IMR-90 (cell line): ENCODE measurements around the gene PLD5. TPM values are rescaled to one million over a fixed set of nuclear protein-coding genes. Genes with fewer than 3 reads are reported as not detected.

ENCODE experiments used
- ATAC-seq: fragments of 200-7000 bp; cut with Tn5 transposase; 2 replicates; pipeline ENCODE4 v1.9.1; 2020; ENCODE audit warnings: low read depth, mild to moderate bottlenecking, moderate library complexity
- BruUV-seq: library from RNA; stranded (reverse); fragments of 400-500 nt; replicated peaks from 2 replicates; lab custom pipeline; 2021; lab: Mats Ljungman, UMichigan
- CTCF ChIA-PET: fragments of 300-600 bp; formaldehyde crosslinking; extraction: SDS; loops from one replicate; lab custom pipeline; 2021; ENCODE audit warnings: antibody characterized with exemption; lab: Yijun Ruan, JAX
- POLR2A ChIA-PET: fragments of 300-600 bp; sonication (Branson Sonifier 250); formaldehyde crosslinking; loops from one replicate; lab custom pipeline; 2022; ENCODE audit warnings: antibody characterized with exemption; ENCODE audit not compliant: unreplicated experiment; lab: Charles Lee
- DNase-seq: peaks from one replicate; pipeline ENCODE4 v3.0.0; 2013
- H2AFZ ChIP-seq: replicated peaks from 2 replicates; pipeline ENCODE3; 2013; ENCODE audit warnings: low read length, mild to moderate bottlenecking; ENCODE audit not compliant: poor library complexity
- H2AK5ac ChIP-seq: 2 replicates; pipeline ENCODE4 v1.6.1; 2013; ENCODE audit warnings: low read depth, low read length, inconsistent platforms
- H2AK9ac ChIP-seq: replicated peaks from 2 replicates; pipeline ENCODE3; 2013; ENCODE audit warnings: mild to moderate bottlenecking, low read depth, low read length, moderate library complexity; ENCODE audit not compliant: poor library complexity
- H2BK120ac ChIP-seq: 2 replicates; pipeline ENCODE4 v1.6.1; 2013; ENCODE audit warnings: low read depth, low read length, inconsistent platforms
- H2BK15ac ChIP-seq: 3 replicates; pipeline ENCODE4 v1.6.1; 2013; ENCODE audit warnings: low read depth, low read length, inconsistent platforms
- H2BK20ac ChIP-seq: 2 replicates; pipeline ENCODE4 v1.6.1; 2013; ENCODE audit warnings: low read depth, mild to moderate bottlenecking, inconsistent platforms, low read length, moderate library complexity
- H2BK5ac ChIP-seq: 2 replicates; pipeline ENCODE4 v1.6.1; 2013; ENCODE audit warnings: mild to moderate bottlenecking, low read depth, low read length, inconsistent platforms; ENCODE audit not compliant: poor library complexity, severe bottlenecking
- H3K14ac ChIP-seq: replicated peaks from 2 replicates; pipeline ENCODE4 v1.6.1; 2013; ENCODE audit warnings: low read depth, low read length, inconsistent platforms
- H3K18ac ChIP-seq: 2 replicates; pipeline ENCODE4 v1.6.1; 2013; ENCODE audit warnings: low read depth, low read length, control low read depth
- H3K23ac ChIP-seq: 2 replicates; pipeline ENCODE4 v1.6.1; 2013; ENCODE audit warnings: low read depth, low read length, inconsistent platforms
- H3K27ac ChIP-seq: 2 replicates; pipeline ENCODE4 v1.5.1; 2013; ENCODE audit warnings: mild to moderate bottlenecking, control low read depth, low read length; ENCODE audit not compliant: insufficient read depth
- H3K27me3 ChIP-seq: 2 replicates; pipeline ENCODE4 v1.6.1; 2013; ENCODE audit warnings: low read length; ENCODE audit not compliant: control insufficient read depth, insufficient read depth
- H3K36me3 ChIP-seq: 2 replicates; pipeline ENCODE4 v1.6.1; 2013; ENCODE audit warnings: low read length, mixed read lengths; ENCODE audit not compliant: control insufficient read depth, insufficient read depth
- H3K4ac ChIP-seq: 2 replicates; pipeline ENCODE4 v1.6.1; 2013; ENCODE audit warnings: low read depth, low read length, inconsistent platforms
- H3K4me1 ChIP-seq: 2 replicates; pipeline ENCODE4 v1.6.1; 2013; ENCODE audit warnings: low read length, mixed read lengths; ENCODE audit not compliant: control insufficient read depth, insufficient read depth
- H3K4me2 ChIP-seq: 2 replicates; pipeline ENCODE4 v1.6.1; 2013; ENCODE audit warnings: low read depth, mild to moderate bottlenecking, control low read depth, low read length, moderate library complexity
- H3K4me3 ChIP-seq: 2 replicates; pipeline ENCODE4 v1.5.1; 2013; ENCODE audit warnings: low read depth, mild to moderate bottlenecking, control low read depth, low read length, moderate library complexity; ENCODE audit not compliant: insufficient read depth
- H3K56ac ChIP-seq: 2 replicates; pipeline ENCODE4 v1.6.1; 2013; ENCODE audit warnings: low read length, inconsistent platforms; ENCODE audit not compliant: insufficient read depth; ENCODE audit errors: extremely low read depth
- H3K79me1 ChIP-seq, 2 experiments: 2 replicates each; pipeline ENCODE4 v1.6.1; 2013; ENCODE audit warnings: low read length in 2 of 2, inconsistent platforms in 1 of 2, low read depth in 1 of 2
- H3K9ac ChIP-seq: 2 replicates; pipeline ENCODE4 v1.6.1; 2013; ENCODE audit warnings: low read depth, low read length, control low read depth
- H3K9me1 ChIP-seq: 2 replicates; pipeline ENCODE4 v1.6.1; 2013; ENCODE audit warnings: low read length, inconsistent platforms; ENCODE audit not compliant: insufficient read depth
- H3K9me3 ChIP-seq: 2 replicates; pipeline ENCODE4 v1.6.1; 2013; ENCODE audit warnings: low read length; ENCODE audit not compliant: control insufficient read depth, insufficient read depth
- H4K20me1 ChIP-seq: 2 replicates; pipeline ENCODE4 v1.6.1; 2013; ENCODE audit warnings: low read length, inconsistent platforms; ENCODE audit not compliant: insufficient read depth
- H4K5ac ChIP-seq: 2 replicates; pipeline ENCODE4 v1.6.1; 2013; ENCODE audit warnings: mild to moderate bottlenecking, low read depth, low read length, control low read depth
- H4K8ac ChIP-seq, 2 experiments: 2 replicates each; pipeline ENCODE4 v1.6.1; 2013; ENCODE audit warnings: low read depth in 2 of 2, low read length in 2 of 2, control low read depth in 1 of 2, inconsistent platforms in 1 of 2
- H4K91ac ChIP-seq: 2 replicates; pipeline ENCODE4 v1.6.1; 2013; ENCODE audit warnings: low read depth, low read length, inconsistent platforms; ENCODE audit not compliant: insufficient read depth
- BHLHE40 ChIP-seq: fragments of 150-350 bp; IDR thresholded peaks from 2 replicates; pipeline ENCODE4 v1.6.1; 2016; ENCODE audit warnings: mild to moderate bottlenecking, low read depth, low read length
- CHD1 ChIP-seq: IDR thresholded peaks from 2 replicates; pipeline ENCODE4 v1.6.1; 2012; ENCODE audit warnings: low read depth, low read length, improper control_type of control experiment
- RAD21 ChIP-seq: IDR thresholded peaks from 2 replicates; pipeline ENCODE4 v1.6.1; 2012; ENCODE audit warnings: low read length, improper control_type of control experiment
- WGBS, 2 experiments: methylation state at CpG; one replicate each; pipeline versions ENCODE4 v1.1.5 to v1.1.7; 2013; ENCODE audit warnings: missing lambda C conversion rate in 2 of 2; ENCODE audit not compliant: insufficient read length in 1 of 2; ENCODE audit errors: extremely low coverage in 2 of 2; 5-methylcytosine and 5-hydroxymethylcytosine counted together
- dilution Hi-C: fragments of 300-500 bp; cut with HindIII; formaldehyde crosslinking; loops from one replicate; pipeline ENCODE4 v1.14.3; 2018; ENCODE audit warnings: low sequenced_read_pairs; ENCODE audit not compliant: unreplicated experiment
- in situ Hi-C: fragments of 300-500 bp; cut with MboI; formaldehyde crosslinking; loops from 3 replicates; pipeline ENCODE4 v1.14.3; 2019; ENCODE audit warnings: low sequenced_read_pairs, inconsistent platforms, mixed read lengths
- intact Hi-C: fragments of 100-400 bp; cut with micrococcal nuclease; formaldehyde crosslinking; loops from 2 replicates; pipeline ENCODE4 v1.10.0; 2022
- polyA plus RNA-seq, 3 experiments: library from polyadenylated mRNA; depleted of rRNA; stranded (reverse); fragments of >200 nt; gene quantifications; 2 replicates each; pipeline ENCODE4 v1.2.3, GENCODE V29; 2012; ENCODE audit warnings: low replicate concordance in 1 of 3
- total RNA-seq: library from RNA; depleted of rRNA; stranded (reverse); fragments of >200 nt; gene quantifications from 2 replicates; pipeline ENCODE4 v1.2.3, GENCODE V29; 2012

Gene PLD5
- total and polyA plus RNA-seq, 2 of the 4 experiments (the other 2 are of a cell fraction), result not detected

DNA sequence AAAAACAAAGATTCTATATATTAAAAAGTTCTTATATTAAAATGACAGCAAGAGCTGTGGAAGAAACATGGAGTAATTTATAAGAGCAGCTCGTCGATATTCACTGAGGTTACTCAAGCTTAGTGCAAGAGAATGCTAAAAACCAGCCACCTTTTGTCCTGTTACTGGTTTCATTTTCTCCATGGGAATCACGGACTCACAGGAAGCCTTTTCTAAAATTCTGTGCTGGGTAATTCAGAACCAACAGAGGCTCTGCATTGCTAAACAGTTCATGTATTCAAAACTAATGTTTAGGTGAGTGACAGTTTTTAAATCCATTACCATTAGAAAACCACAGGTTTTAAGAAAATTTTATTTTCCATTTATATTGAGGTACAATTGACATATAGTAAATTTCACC lies 377.8 kb downstream of the PLD5 start:
- no peaks in the 10 kb centered on the region for H3K4me1 ChIP-seq
- dilution Hi-C loops, result no loop called here
- no peak overlapping the region for H3K9ac ChIP-seq
- H3K27me3 ChIP-seq, result no peaks in the 10 kb centered on the region
- H2AK5ac ChIP-seq, result no peak overlapping the region
- H3K14ac ChIP-seq, result no peak overlapping the region
- no peak overlapping the region for H3K23ac ChIP-seq
- H2BK5ac ChIP-seq, result no peak overlapping the region
- ChIA-PET POLR2A (no interaction called here), CTCF (no interaction called here)
- no peaks in the 10 kb centered on the region for H3K79me1 ChIP-seq
- no peak overlapping the region for H2AFZ ChIP-seq
- no peak overlapping the region for H2BK15ac ChIP-seq
- H3K9me1 ChIP-seq, result no peaks in the 10 kb centered on the region
- no peak overlapping the region for H4K8ac ChIP-seq
- in situ Hi-C loops, result no loop called here
- H4K5ac ChIP-seq, result no peak overlapping the region
- H3K56ac ChIP-seq, result no peak overlapping the region
- TF ChIP-seq RAD21, result no peak
- no peak for TF ChIP-seq CHD1
- TF ChIP-seq BHLHE40, result no peak
- no peak overlapping the region for H2BK20ac ChIP-seq
- no peak for ATAC-seq
- H4K91ac ChIP-seq, result no peak overlapping the region
- intact Hi-C loops, result no loop called here
- H3K4me3 ChIP-seq, result no peak overlapping the region
- peaks cover 3% of the 10 kb centered on the region; the same call in 1 of the 2 replicates for H3K9me3 ChIP-seq
- H2BK120ac ChIP-seq, result no peak overlapping the region
- WGBS, 2 experiments, result no CpG with 5 or more reads among the region's 3 CpGs
- H3K27ac ChIP-seq, result no peak overlapping the region
- DNase-seq, result no peak
- H3K18ac ChIP-seq, result no peak overlapping the region
- H3K4me2 ChIP-seq, result no peak overlapping the region
- no peaks in the 10 kb centered on the region for H3K36me3 ChIP-seq
- no TSS peak for BruUV-seq
- no peak overlapping the region for H2AK9ac ChIP-seq
- H3K4ac ChIP-seq, result no peak overlapping the region
- H4K20me1 ChIP-seq, result no peaks in the 10 kb centered on the region
